Uterus (tissue), 4 donors: Measurements from ENCODE around the gene ADAMTS12. TPM values are rescaled to one million over a fixed set of nuclear protein-coding genes. Genes with fewer than 3 reads are reported as not detected.

ENCODE experiments used
- DNase-seq, 2 donors: peaks; one replicate each; pipeline ENCODE4 v3.0.0-alpha.2; 2019 to 2020
- H3K27ac ChIP-seq, 2 donors: fragments of 200-600 bp; sonication (generic); 1 replicate in 1 of 2; 2 replicates in 1 of 2; pipeline ENCODE4 v1.5.1; 2016 to 2018
- H3K27me3 ChIP-seq, 2 donors: fragments of 200-600 bp; sonication (generic); one replicate each; pipeline ENCODE4 v1.5.1; 2018 to 2019; ENCODE audit warnings: control low read depth in 1 of 2
- H3K36me3 ChIP-seq, 2 donors: fragments of 200-600 bp; sonication (generic); one replicate each; pipeline ENCODE4 v1.5.1; 2019; ENCODE audit warnings: control low read depth in 1 of 2
- H3K4me1 ChIP-seq, 2 donors: fragments of 200-600 bp; sonication (generic); one replicate each; pipeline ENCODE4 v1.5.1; 2018 to 2019; ENCODE audit warnings: control low read depth in 1 of 2
- H3K4me3 ChIP-seq, 2 donors: fragments of 200-600 bp; sonication (generic); 1 replicate in 1 of 2; 2 replicates in 1 of 2; pipeline ENCODE4 v1.5.1; 2018 to 2019; ENCODE audit warnings: mild to moderate bottlenecking in 1 of 2
- H3K9me3 ChIP-seq, 2 donors: fragments of 200-600 bp; sonication (generic); one replicate each; pipeline ENCODE4 v1.5.1; 2019; ENCODE audit warnings: control low read depth in 1 of 2
- CTCF ChIP-seq, 4 experiments: fragments of 200-600 bp in 2 of 4; fragments of 450-650 bp in 2 of 4; sonication (generic) in 2 of 4; IDR thresholded peaks; one replicate each; pipeline ENCODE4 v1.5.1; 2016 to 2019; ENCODE audit warnings: antibody characterized with exemption in 4 of 4, mild to moderate bottlenecking in 2 of 4, moderate library complexity in 1 of 4
- POLR2A ChIP-seq, 2 donors: fragments of 450-650 bp; IDR thresholded peaks; one replicate each; pipeline ENCODE4 v1.6.1; 2016; ENCODE audit warnings: antibody characterized with exemption in 2 of 2, mild to moderate bottlenecking in 1 of 2, moderate library complexity in 1 of 2
- intact Hi-C: fragments of 100-400 bp; cut with DNase I; formaldehyde crosslinking; loops from one replicate; pipeline ENCODE4 v1.15.1; 2023; ENCODE audit warnings: low total_unique reads
- total RNA-seq, 4 donors: library from RNA; depleted of rRNA in 3 of 4; stranded (reverse); fragments of >200 nt in 3 of 4; gene quantifications; one replicate each; pipeline versions ENCODE4 v1.1.0 to v1.2.4, GENCODE V29; 2014 to 2023
- donor health status: DM: yes; HTN: yes; CAD: no.

Gene ADAMTS12
- total RNA-seq, 4 donors from 2014 or later = 0.51 to 37.5 (median 15.6) TPM

GRCh38 chr5:33633699-33634098, 258.1 kb downstream of the ADAMTS12 start:
- Histone ChIP-seq H3K27ac (no peak overlapping the region), H3K4me3 (no peak overlapping the region), H3K4me1 (no peaks in the 10 kb centered on the region), H3K9me3 (no peaks in the 10 kb centered on the region), H3K36me3 (no peaks in the 10 kb centered on the region), H3K27me3 (no peaks in the 10 kb centered on the region)
- no peak for DNase-seq
- TF ChIP-seq POLR2A (IDR thresholded peaks at IDR 0.05) (no peak), CTCF (IDR thresholded peaks at IDR 0.05) (no peak)
- intact Hi-C loops = no loop called here

GRCh38 chr5:33631786-33632185, 260.0 kb downstream of the ADAMTS12 start:
- Histone ChIP-seq H3K4me3 (no peak overlapping the region), H3K9me3 (no peaks in the 10 kb centered on the region), H3K4me1 (no peaks in the 10 kb centered on the region), H3K27ac (no peak overlapping the region), H3K36me3 (no peaks in the 10 kb centered on the region), H3K27me3 (no peaks in the 10 kb centered on the region)
- intact Hi-C loops = no loop called here
- no peak for DNase-seq
- TF ChIP-seq POLR2A (IDR thresholded peaks at IDR 0.05) (no peak), CTCF (IDR thresholded peaks at IDR 0.05) (no peak)

DNA sequence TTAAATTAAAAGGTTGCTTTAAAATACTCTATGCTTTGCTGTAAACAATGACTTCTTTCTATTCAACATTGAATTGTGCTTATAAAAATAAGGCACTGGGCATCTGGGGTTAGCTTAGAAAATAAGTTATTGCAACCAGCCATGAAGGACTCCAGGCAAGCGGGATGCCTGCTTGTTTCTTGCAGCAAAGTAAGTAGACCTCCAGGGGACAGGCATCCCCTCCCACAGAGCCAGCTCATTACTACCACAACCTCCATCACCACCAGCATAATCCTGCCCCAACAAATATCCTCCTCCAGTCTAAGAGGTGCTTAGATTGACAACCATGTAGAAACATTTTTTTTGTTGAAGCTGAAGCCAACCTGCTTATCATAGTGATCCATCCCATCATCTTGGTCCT, 260.7 kb downstream of the ADAMTS12 start:
- TF ChIP-seq CTCF (IDR thresholded peaks at IDR 0.05) (no peak), POLR2A (IDR thresholded peaks at IDR 0.05) (no peak)
- no peaks in the 10 kb centered on the region for H3K36me3 ChIP-seq
- no peaks in the 10 kb centered on the region for H3K27me3 ChIP-seq
- H3K4me1 ChIP-seq = no peaks in the 10 kb centered on the region
- intact Hi-C loops = no loop called here
- H3K27ac ChIP-seq = no peak overlapping the region
- no peaks in the 10 kb centered on the region for H3K9me3 ChIP-seq
- DNase-seq = no peak
- H3K4me3 ChIP-seq = no peak overlapping the region

DNA sequence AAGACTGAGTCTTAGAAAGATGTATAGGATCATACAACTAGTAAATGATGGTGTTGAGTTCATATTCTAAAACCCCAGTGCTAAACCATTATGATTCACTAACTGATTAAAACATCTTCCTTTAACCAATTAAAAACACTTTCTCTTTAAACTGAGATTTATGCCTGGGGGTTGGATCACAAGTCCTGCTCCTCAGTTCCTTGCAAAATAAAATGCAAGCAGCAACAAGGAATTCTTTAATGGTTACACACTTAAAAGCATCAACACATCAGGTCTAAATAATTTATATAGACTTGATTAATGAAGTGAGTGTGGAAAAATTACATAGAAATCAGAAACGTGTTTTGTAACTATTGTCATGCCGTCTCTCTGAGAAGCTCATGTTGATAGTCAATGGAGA, 261.8 kb downstream of the ADAMTS12 start:
- Histone ChIP-seq H3K9me3 (no peaks in the 10 kb centered on the region), H3K4me3 (no peak overlapping the region), H3K4me1 (no peaks in the 10 kb centered on the region), H3K27me3 (no peaks in the 10 kb centered on the region), H3K27ac (no peak overlapping the region), H3K36me3 (no peaks in the 10 kb centered on the region)
- DNase-seq = no peak
- intact Hi-C loops = no loop called here
- TF ChIP-seq CTCF (IDR thresholded peaks at IDR 0.05) (no peak), POLR2A (IDR thresholded peaks at IDR 0.05) (no peak)

- intact Hi-C loops = no loop called here
- no peak for TF ChIP-seq POLR2A (IDR thresholded peaks at IDR 0.05)
- TF ChIP-seq CTCF (IDR thresholded peaks at IDR 0.05) = no peak
- no peaks in the 10 kb centered on the region for H3K36me3 ChIP-seq
These were observed 263.0 kb downstream of the ADAMTS12 start for GRCh38 chr5:33628796-33629195.

More at GRCh38 chr5:33628796-33629195, 263.0 kb downstream of the ADAMTS12 start:
- DNase-seq = no peak
- Histone ChIP-seq H3K27me3 (no peaks in the 10 kb centered on the region), H3K4me3 (no peak overlapping the region), H3K27ac (no peak overlapping the region), H3K4me1 (no peaks in the 10 kb centered on the region), H3K9me3 (no peaks in the 10 kb centered on the region)
